Subcutaneous adipose tissue (tissue), 4 donors: ENCODE data around the gene BBX. TPM values are rescaled to one million over a fixed set of nuclear protein-coding genes. Genes with fewer than 3 reads are reported as not detected.

ENCODE experiments used
- CTCF ChIP-seq: fragments of 450-650 bp; IDR thresholded peaks from one replicate; pipeline ENCODE4 v1.5.1; 2016; ENCODE audit warnings: low read depth, mild to moderate bottlenecking, control low read depth, antibody characterized with exemption, moderate library complexity
- total RNA-seq, 4 donors: library from RNA; depleted of rRNA; stranded (reverse); fragments of >200 nt; gene quantifications; one replicate each; pipeline ENCODE4 v1.1.0, GENCODE V29; 2016

Gene BBX
- total RNA-seq, 4 donors from 2014 or later, result 38.3 to 69.4 (median 48.0) TPM

GRCh38 chr3:107542665-107543064 is 19.9 kb downstream of the BBX start:
- TF ChIP-seq CTCF, result no peak

- no peak for TF ChIP-seq CTCF
Observed at GRCh38 chr3:107543666-107544065, 20.9 kb downstream of the BBX start.

- no peak for TF ChIP-seq CTCF
Observed at GRCh38 chr3:107545680-107546120, 22.9 kb downstream of the BBX start.

- TF ChIP-seq CTCF, result no peak
Observed at GRCh38 chr3:107548601-107549000, 25.8 kb downstream of the BBX start.

GRCh38 chr3:107555359-107555758 is 32.6 kb downstream of the BBX start:
- TF ChIP-seq CTCF, result no peak

- TF ChIP-seq CTCF, result no peak
Observed at GRCh38 chr3:107557743-107558142, 35.0 kb downstream of the BBX start.

- no peak for TF ChIP-seq CTCF
Observed at GRCh38 chr3:107560166-107560565, 37.4 kb downstream of the BBX start.
